SKM-1 treated with dmso at 0.1 percent for 144 hours (cell line): Measurements from ENCODE around the gene USP36.
"Not testable (repeated sequence)": the region's sequence is repeated elsewhere in the genome, so short reads cannot be mapped to it uniquely, and the experiment has no call there.

Experiments
- DNase-seq: peaks from one replicate; lab custom pipeline; 2025; ENCODE audit not compliant: unreplicated experiment; lab: John Stamatoyannopoulos, UW

The USP36 gene

GRCh38 chr17:78873519-78874340 is 33.1 kb upstream of the USP36 start:
- no peak for DNase-seq

- DNase-seq = no peak
Observed at GRCh38 chr17:78872486-78872885, 31.9 kb upstream of the USP36 start.

GRCh38 chr17:78870621-78871020 is 30.0 kb upstream of the USP36 start:
- no peak for DNase-seq

- DNase-seq = no peak
Observed at GRCh38 chr17:78868391-78868790, 27.8 kb upstream of the USP36 start.

GRCh38 chr17:78867046-78867445 is 26.4 kb upstream of the USP36 start:
- not testable (repeated sequence) for DNase-seq

- DNase-seq = peak; percentile 48
Observed at GRCh38 chr17:78865682-78866390, 25.2 kb upstream of the USP36 start.

GRCh38 chr17:78864117-78864516 is 23.5 kb upstream of the USP36 start:
- no peak for DNase-seq

- DNase-seq = peak; percentile 47
Observed at GRCh38 chr17:78862073-78863023, 21.7 kb upstream of the USP36 start.

- no peak for DNase-seq
Observed at GRCh38 chr17:78861229-78861628, 20.6 kb upstream of the USP36 start.

- DNase-seq = no peak
Observed at GRCh38 chr17:78859051-78859450, 18.4 kb upstream of the USP36 start.

- DNase-seq = no peak
Observed at GRCh38 chr17:78857266-78857665, 16.7 kb upstream of the USP36 start.

- DNase-seq = no peak
Observed at GRCh38 chr17:78855561-78856165, 15.0 kb upstream of the USP36 start.

- no peak for DNase-seq
Observed at GRCh38 chr17:78854508-78854907, 13.9 kb upstream of the USP36 start.

GRCh38 chr17:78853926-78854394 is 13.3 kb upstream of the USP36 start:
- no peak for DNase-seq

- DNase-seq = no peak
Observed at GRCh38 chr17:78852709-78853121, 12.1 kb upstream of the USP36 start.

GRCh38 chr17:78849026-78849425 is 8.4 kb upstream of the USP36 start:
- no peak for DNase-seq

- DNase-seq = no peak
Observed at GRCh38 chr17:78847052-78847451, 6.4 kb upstream of the USP36 start.

- DNase-seq = no peak
Observed at GRCh38 chr17:78844301-78845005, 3.8 kb upstream of the USP36 start.

- DNase-seq = peak; percentile 41
Observed at GRCh38 chr17:78842881-78843565, 2.4 kb upstream of the USP36 start.

GRCh38 chr17:78840530-78840779 is 159 bp downstream of the USP36 start:
- no peak for DNase-seq
